ENCODE results near the gene DCAF5.

DCAF5 gene

DNA sequence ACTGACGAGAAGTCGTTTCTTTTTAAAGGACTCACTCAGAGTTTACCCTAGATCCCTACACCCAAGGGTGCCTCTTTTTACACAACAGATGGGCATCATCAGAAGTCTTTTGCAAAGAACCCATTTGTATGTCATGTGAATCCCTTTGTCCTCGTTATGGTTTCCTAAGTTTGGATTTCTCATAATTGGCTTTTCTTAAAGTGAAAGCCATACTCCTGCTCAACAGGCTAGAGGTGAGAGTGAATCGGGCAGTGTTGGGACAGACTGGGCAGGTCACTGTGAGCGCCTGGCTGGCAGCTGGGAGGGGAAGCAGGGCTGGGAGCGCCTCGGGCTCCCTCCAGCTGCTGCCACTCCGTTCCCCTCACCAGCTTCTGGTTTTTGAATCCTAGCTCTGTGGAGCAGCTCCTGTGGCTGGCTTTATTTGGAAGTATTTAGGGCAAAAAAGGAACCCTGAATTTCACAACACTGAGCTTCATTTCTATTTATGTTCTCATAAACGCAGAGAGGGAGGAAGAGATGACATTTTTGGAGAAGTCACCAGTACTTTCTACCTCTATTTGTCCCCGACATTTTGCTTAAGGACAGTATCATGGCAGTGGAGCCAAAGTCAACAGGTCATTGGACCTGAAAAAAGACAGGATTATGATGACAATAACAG, 110.0 kb downstream of the DCAF5 start:
- TF ChIP-seq, protein P1, sequence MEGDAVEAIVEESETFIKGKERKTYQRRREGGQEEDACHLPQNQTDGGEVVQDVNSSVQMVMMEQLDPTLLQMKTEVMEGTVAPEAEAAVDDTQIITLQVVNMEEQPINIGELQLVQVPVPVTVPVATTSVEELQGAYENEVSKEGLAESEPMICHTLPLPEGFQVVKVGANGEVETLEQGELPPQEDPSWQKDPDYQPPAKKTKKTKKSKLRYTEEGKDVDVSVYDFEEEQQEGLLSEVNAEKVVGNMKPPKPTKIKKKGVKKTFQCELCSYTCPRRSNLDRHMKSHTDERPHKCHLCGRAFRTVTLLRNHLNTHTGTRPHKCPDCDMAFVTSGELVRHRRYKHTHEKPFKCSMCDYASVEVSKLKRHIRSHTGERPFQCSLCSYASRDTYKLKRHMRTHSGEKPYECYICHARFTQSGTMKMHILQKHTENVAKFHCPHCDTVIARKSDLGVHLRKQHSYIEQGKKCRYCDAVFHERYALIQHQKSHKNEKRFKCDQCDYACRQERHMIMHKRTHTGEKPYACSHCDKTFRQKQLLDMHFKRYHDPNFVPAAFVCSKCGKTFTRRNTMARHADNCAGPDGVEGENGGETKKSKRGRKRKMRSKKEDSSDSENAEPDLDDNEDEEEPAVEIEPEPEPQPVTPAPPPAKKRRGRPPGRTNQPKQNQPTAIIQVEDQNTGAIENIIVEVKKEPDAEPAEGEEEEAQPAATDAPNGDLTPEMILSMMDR (IDR thresholded peaks at IDR 0.05; ENCODE audit: poor library complexity, severe bottlenecking) = no peak
- Histone ChIP-seq H3K36me3 (ENCODE audit: low read depth) (no peaks in the 10 kb centered on the region), H3K4me1 (ENCODE audit: insufficient read depth, poor library complexity, severe bottlenecking) (peaks cover 12% of the 10 kb centered on the region), H3K27ac (ENCODE audit: poor library complexity, severe bottlenecking) (no peak overlapping the region), H3K27me3 (ENCODE audit: insufficient read depth, poor library complexity, severe bottlenecking) (no peaks in the 10 kb centered on the region), H3K9me3 (ENCODE audit: severe bottlenecking) (no peaks in the 10 kb centered on the region), H3K4me3 (ENCODE audit: severe bottlenecking) (no peak overlapping the region)
- no peak for DNase-seq (ENCODE audit: low spot score)
- no peak for ATAC-seq (ENCODE audit: low read depth)

DNA sequence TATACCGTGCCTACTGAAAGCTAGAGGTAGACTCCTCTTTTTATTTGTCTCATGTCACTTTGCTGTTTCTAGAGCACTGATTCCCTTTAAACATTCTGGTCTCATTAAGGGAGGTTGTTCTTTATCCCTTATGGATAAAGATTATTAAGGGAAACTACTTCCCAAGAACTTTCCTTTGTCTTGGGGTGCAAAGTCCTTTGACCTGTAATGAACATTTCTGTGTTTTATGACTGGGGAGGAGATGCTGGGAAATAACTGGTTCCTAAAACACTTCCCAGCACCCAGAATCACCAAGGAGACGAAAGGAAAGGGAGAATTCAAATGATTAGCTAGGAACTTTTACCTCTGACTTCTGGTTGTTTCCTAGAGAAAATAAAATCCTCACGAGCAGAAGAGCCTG, 110.6 kb downstream of the DCAF5 start:
- ATAC-seq (ENCODE audit: low read depth) = no peak
- H3K36me3 ChIP-seq (ENCODE audit: low read depth) = no peaks in the 10 kb centered on the region
- no peak overlapping the region for H3K4me3 ChIP-seq (ENCODE audit: severe bottlenecking)
- no peak for DNase-seq (ENCODE audit: low spot score)
- H3K27ac ChIP-seq (ENCODE audit: poor library complexity, severe bottlenecking) = no peak overlapping the region
- no peaks in the 10 kb centered on the region for H3K9me3 ChIP-seq (ENCODE audit: severe bottlenecking)
- H3K27me3 ChIP-seq (ENCODE audit: insufficient read depth, poor library complexity, severe bottlenecking) = no peaks in the 10 kb centered on the region
- peaks cover 12% of the 10 kb centered on the region for H3K4me1 ChIP-seq (ENCODE audit: insufficient read depth, poor library complexity, severe bottlenecking)
- TF ChIP-seq, protein P1 (IDR thresholded peaks at IDR 0.05; ENCODE audit: poor library complexity, severe bottlenecking) = no peak

DNA sequence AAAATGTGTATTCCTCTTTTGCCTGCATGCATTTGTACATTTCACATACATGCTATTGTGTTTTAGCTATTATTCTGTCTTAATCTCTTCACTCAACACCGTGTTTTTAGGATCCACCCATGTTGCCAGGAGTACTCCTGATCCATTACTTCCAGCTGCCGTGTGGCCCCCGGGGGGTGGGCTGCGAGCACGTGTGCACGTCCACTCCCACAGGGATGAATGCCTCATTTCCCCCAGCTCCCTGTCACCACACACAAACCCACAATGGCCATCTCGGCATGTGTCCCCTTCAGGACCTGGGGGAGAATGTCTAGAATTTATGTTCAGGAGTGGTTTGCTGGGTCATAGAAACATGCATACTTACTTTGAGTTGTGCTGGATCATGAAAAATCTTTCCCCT, 111.1 kb downstream of the DCAF5 start:
- H3K4me1 ChIP-seq (ENCODE audit: insufficient read depth, poor library complexity, severe bottlenecking) = peaks cover 12% of the 10 kb centered on the region
- no peak overlapping the region for H3K27ac ChIP-seq (ENCODE audit: poor library complexity, severe bottlenecking)
- H3K36me3 ChIP-seq (ENCODE audit: low read depth) = no peaks in the 10 kb centered on the region
- H3K9me3 ChIP-seq (ENCODE audit: severe bottlenecking) = no peaks in the 10 kb centered on the region
- ATAC-seq (ENCODE audit: low read depth) (no peak), DNase-seq (ENCODE audit: low spot score) (no peak)
- no peaks in the 10 kb centered on the region for H3K27me3 ChIP-seq (ENCODE audit: insufficient read depth, poor library complexity, severe bottlenecking)
- TF ChIP-seq, protein P1 (IDR thresholded peaks at IDR 0.05; ENCODE audit: poor library complexity, severe bottlenecking) = no peak
- no peak overlapping the region for H3K4me3 ChIP-seq (ENCODE audit: severe bottlenecking)

DNA sequence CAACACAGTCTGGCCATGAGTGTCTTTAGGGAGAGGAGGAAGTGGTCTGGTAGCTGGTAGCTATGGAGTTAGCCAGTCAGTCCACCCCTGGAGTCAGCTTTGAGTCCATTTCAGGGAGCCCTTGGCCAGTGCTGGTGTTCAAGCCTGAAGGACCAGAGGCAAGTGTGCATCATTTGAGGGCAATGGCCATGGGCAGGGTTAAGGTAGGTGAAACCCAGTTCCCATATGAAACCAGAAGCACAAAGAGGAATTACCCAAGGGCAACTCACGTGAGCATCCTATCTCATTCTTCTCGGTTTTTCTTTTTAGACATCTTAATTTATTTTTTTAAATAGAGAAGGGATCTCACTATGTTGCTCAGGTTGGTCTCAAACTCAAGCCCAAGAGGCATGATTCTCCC, 112.6 kb downstream of the DCAF5 start:
- no peak for DNase-seq (ENCODE audit: low spot score)
- peaks cover 12% of the 10 kb centered on the region for H3K4me1 ChIP-seq (ENCODE audit: insufficient read depth, poor library complexity, severe bottlenecking)
- H3K9me3 ChIP-seq (ENCODE audit: severe bottlenecking) = no peaks in the 10 kb centered on the region
- no peak for ATAC-seq (ENCODE audit: low read depth)
- TF ChIP-seq, protein P1 (IDR thresholded peaks at IDR 0.05; ENCODE audit: poor library complexity, severe bottlenecking) = no peak
- H3K27me3 ChIP-seq (ENCODE audit: insufficient read depth, poor library complexity, severe bottlenecking) = no peaks in the 10 kb centered on the region
- H3K27ac ChIP-seq (ENCODE audit: poor library complexity, severe bottlenecking) = no peak overlapping the region
- no peaks in the 10 kb centered on the region for H3K36me3 ChIP-seq (ENCODE audit: low read depth)
- no peak overlapping the region for H3K4me3 ChIP-seq (ENCODE audit: severe bottlenecking)

DNA sequence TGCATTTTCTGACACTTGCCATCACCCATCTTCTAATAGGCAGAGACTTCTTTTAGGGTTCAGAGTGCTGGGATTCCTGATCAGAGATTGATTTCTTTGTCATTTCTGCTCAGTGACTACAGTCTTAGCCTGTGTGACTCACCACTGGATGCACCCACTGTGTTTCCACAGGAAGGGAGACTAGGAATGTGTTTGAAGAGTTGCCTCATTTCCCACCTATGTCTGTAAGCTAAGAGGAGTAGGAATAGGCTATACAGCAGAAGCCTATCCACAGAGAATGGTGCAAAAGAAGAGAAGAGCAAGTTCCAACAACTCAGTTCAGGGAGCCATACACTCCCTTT, 113.7 kb downstream of the DCAF5 start:
- DNase-seq (ENCODE audit: low spot score) = no peak

More for the DNA sequence above, 113.7 kb downstream of the DCAF5 start:
- Histone ChIP-seq H3K9me3 (ENCODE audit: severe bottlenecking) (no peaks in the 10 kb centered on the region), H3K36me3 (ENCODE audit: low read depth) (no peaks in the 10 kb centered on the region), H3K27me3 (ENCODE audit: insufficient read depth, poor library complexity, severe bottlenecking) (no peaks in the 10 kb centered on the region), H3K4me3 (ENCODE audit: severe bottlenecking) (no peak overlapping the region), H3K27ac (ENCODE audit: poor library complexity, severe bottlenecking) (peak overlapping the region; percentile 28), H3K4me1 (ENCODE audit: insufficient read depth, poor library complexity, severe bottlenecking) (peaks cover 15% of the 10 kb centered on the region)
- TF ChIP-seq, protein P1 (IDR thresholded peaks at IDR 0.05; ENCODE audit: poor library complexity, severe bottlenecking) = no peak
- peak; percentile 91 for ATAC-seq (ENCODE audit: low read depth)
